H1 (cell line): ENCODE data around the gene ZNF451.

Experiments
- EP300 ChIP-seq, 2 experiments: IDR thresholded peaks; 1 replicate in 1 of 2; 2 replicates in 1 of 2; pipeline ENCODE4 v1.6.1; 2011 to 2012; ENCODE audit warnings: low read depth in 2 of 2, low read length in 2 of 2, mild to moderate bottlenecking in 2 of 2, borderline replicate concordance in 1 of 2, inconsistent platforms in 1 of 2, moderate library complexity in 1 of 2
- EZH2 ChIP-seq: fragments of 200-600 bp; sonication (generic); IDR thresholded peaks from 2 replicates; pipeline ENCODE4 v1.7.1; 2012; ENCODE audit warnings: low read depth, mild to moderate bottlenecking, moderate library complexity, low read length, inconsistent platforms; ENCODE audit not compliant: severe bottlenecking
- MAFK ChIP-seq: IDR thresholded peaks from 2 replicates; pipeline ENCODE4 v1.6.1; 2012; ENCODE audit warnings: low read depth, mild to moderate bottlenecking, improper control_type of control experiment, low read length
- RAD21 ChIP-seq, 2 experiments: IDR thresholded peaks in 1 of 2; conservative IDR thresholded peaks in 1 of 2; 2 replicates each; pipeline ENCODE4 v1.6.1; 2011; ENCODE audit warnings: low read depth in 2 of 2, low read length in 2 of 2, improper control_type of control experiment in 1 of 2, inconsistent platforms in 1 of 2, mild to moderate bottlenecking in 1 of 2, moderate library complexity in 1 of 2
- RXRA ChIP-seq: IDR thresholded peaks from 2 replicates; pipeline ENCODE4 v1.6.1; 2011; ENCODE audit warnings: low read depth, mild to moderate bottlenecking, low read length, moderate library complexity; ENCODE audit not compliant: insufficient read depth
- SAP30 ChIP-seq: fragments of 300-600 bp; sonication (generic); IDR thresholded peaks from 2 replicates; pipeline ENCODE4 v1.7.1; 2012; ENCODE audit warnings: low read length, moderate library complexity, mild to moderate bottlenecking, inconsistent platforms; ENCODE audit not compliant: insufficient read depth, insufficient replicate concordance
- SIN3A ChIP-seq, 2 experiments: IDR thresholded peaks in 1 of 2; conservative IDR thresholded peaks in 1 of 2; 2 replicates each; pipeline ENCODE4 v1.6.1; 2011 to 2012; ENCODE audit warnings: low read length in 2 of 2, improper control_type of control experiment in 1 of 2, low read depth in 1 of 2, mild to moderate bottlenecking in 1 of 2
- SP2 ChIP-seq: IDR thresholded peaks from 2 replicates; pipeline ENCODE4 v1.6.1; 2012; ENCODE audit warnings: mild to moderate bottlenecking, low read length, inconsistent platforms
- TCF12 ChIP-seq: IDR thresholded peaks from 2 replicates; pipeline ENCODE4 v1.6.1; 2011; ENCODE audit warnings: low read depth, mild to moderate bottlenecking, low read length
- TF ChIP-seq, protein P1 (sequence below), 3 experiments: IDR thresholded peaks; 1 replicate in 2 of 3; 2 replicates in 1 of 3; pipeline versions ENCODE4 v1.5.1 to v1.6.1; 2011; ENCODE audit warnings: low read length in 3 of 3, mild to moderate bottlenecking in 3 of 3, inconsistent platforms in 2 of 3, low read depth in 1 of 3, moderate library complexity in 1 of 3; ENCODE audit not compliant: insufficient read depth in 1 of 3; ENCODE audit errors: control extremely low read depth in 1 of 3
- TF ChIP-seq, protein P2 (sequence below): fragments of 300-600 bp; sonication (generic); IDR thresholded peaks from 2 replicates; pipeline ENCODE4 v1.7.1; 2012; ENCODE audit warnings: low read length, moderate library complexity, mild to moderate bottlenecking, inconsistent platforms; ENCODE audit not compliant: insufficient replicate concordance

DNA sequence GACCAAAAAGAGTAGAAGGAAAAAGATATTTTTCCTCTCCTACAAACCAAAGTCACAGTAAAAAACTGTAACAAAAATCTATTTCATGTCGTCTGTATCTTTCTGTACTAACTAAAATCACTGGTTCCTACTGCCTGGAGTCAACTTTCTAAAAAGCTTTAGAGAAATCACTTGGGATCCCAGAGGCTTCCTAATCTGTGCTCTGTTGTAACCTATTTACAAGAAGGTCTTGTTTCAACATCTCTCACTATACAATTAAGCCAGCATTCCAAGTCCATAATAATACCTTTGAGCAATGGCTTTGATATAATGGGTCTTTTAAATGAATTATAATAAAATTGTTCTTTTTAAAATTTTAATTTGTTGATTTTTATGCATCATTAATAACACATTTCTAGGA, 111.7 kb downstream of the ZNF451 start:
- TF ChIP-seq EZH2, result no peak
- no peak for TF ChIP-seq TCF12
- TF ChIP-seq, protein P1, sequence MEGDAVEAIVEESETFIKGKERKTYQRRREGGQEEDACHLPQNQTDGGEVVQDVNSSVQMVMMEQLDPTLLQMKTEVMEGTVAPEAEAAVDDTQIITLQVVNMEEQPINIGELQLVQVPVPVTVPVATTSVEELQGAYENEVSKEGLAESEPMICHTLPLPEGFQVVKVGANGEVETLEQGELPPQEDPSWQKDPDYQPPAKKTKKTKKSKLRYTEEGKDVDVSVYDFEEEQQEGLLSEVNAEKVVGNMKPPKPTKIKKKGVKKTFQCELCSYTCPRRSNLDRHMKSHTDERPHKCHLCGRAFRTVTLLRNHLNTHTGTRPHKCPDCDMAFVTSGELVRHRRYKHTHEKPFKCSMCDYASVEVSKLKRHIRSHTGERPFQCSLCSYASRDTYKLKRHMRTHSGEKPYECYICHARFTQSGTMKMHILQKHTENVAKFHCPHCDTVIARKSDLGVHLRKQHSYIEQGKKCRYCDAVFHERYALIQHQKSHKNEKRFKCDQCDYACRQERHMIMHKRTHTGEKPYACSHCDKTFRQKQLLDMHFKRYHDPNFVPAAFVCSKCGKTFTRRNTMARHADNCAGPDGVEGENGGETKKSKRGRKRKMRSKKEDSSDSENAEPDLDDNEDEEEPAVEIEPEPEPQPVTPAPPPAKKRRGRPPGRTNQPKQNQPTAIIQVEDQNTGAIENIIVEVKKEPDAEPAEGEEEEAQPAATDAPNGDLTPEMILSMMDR (IDR thresholded peaks at IDR 0.05; ENCODE audit: control extremely low read depth in 1 of 3, insufficient read depth in 1 of 3, low read depth in 1 of 3, low read length in 3 of 3), result no peak
- no peak for TF ChIP-seq MAFK
- TF ChIP-seq SAP30, result no peak
- no peak for TF ChIP-seq SP2
- TF ChIP-seq, protein P2, sequence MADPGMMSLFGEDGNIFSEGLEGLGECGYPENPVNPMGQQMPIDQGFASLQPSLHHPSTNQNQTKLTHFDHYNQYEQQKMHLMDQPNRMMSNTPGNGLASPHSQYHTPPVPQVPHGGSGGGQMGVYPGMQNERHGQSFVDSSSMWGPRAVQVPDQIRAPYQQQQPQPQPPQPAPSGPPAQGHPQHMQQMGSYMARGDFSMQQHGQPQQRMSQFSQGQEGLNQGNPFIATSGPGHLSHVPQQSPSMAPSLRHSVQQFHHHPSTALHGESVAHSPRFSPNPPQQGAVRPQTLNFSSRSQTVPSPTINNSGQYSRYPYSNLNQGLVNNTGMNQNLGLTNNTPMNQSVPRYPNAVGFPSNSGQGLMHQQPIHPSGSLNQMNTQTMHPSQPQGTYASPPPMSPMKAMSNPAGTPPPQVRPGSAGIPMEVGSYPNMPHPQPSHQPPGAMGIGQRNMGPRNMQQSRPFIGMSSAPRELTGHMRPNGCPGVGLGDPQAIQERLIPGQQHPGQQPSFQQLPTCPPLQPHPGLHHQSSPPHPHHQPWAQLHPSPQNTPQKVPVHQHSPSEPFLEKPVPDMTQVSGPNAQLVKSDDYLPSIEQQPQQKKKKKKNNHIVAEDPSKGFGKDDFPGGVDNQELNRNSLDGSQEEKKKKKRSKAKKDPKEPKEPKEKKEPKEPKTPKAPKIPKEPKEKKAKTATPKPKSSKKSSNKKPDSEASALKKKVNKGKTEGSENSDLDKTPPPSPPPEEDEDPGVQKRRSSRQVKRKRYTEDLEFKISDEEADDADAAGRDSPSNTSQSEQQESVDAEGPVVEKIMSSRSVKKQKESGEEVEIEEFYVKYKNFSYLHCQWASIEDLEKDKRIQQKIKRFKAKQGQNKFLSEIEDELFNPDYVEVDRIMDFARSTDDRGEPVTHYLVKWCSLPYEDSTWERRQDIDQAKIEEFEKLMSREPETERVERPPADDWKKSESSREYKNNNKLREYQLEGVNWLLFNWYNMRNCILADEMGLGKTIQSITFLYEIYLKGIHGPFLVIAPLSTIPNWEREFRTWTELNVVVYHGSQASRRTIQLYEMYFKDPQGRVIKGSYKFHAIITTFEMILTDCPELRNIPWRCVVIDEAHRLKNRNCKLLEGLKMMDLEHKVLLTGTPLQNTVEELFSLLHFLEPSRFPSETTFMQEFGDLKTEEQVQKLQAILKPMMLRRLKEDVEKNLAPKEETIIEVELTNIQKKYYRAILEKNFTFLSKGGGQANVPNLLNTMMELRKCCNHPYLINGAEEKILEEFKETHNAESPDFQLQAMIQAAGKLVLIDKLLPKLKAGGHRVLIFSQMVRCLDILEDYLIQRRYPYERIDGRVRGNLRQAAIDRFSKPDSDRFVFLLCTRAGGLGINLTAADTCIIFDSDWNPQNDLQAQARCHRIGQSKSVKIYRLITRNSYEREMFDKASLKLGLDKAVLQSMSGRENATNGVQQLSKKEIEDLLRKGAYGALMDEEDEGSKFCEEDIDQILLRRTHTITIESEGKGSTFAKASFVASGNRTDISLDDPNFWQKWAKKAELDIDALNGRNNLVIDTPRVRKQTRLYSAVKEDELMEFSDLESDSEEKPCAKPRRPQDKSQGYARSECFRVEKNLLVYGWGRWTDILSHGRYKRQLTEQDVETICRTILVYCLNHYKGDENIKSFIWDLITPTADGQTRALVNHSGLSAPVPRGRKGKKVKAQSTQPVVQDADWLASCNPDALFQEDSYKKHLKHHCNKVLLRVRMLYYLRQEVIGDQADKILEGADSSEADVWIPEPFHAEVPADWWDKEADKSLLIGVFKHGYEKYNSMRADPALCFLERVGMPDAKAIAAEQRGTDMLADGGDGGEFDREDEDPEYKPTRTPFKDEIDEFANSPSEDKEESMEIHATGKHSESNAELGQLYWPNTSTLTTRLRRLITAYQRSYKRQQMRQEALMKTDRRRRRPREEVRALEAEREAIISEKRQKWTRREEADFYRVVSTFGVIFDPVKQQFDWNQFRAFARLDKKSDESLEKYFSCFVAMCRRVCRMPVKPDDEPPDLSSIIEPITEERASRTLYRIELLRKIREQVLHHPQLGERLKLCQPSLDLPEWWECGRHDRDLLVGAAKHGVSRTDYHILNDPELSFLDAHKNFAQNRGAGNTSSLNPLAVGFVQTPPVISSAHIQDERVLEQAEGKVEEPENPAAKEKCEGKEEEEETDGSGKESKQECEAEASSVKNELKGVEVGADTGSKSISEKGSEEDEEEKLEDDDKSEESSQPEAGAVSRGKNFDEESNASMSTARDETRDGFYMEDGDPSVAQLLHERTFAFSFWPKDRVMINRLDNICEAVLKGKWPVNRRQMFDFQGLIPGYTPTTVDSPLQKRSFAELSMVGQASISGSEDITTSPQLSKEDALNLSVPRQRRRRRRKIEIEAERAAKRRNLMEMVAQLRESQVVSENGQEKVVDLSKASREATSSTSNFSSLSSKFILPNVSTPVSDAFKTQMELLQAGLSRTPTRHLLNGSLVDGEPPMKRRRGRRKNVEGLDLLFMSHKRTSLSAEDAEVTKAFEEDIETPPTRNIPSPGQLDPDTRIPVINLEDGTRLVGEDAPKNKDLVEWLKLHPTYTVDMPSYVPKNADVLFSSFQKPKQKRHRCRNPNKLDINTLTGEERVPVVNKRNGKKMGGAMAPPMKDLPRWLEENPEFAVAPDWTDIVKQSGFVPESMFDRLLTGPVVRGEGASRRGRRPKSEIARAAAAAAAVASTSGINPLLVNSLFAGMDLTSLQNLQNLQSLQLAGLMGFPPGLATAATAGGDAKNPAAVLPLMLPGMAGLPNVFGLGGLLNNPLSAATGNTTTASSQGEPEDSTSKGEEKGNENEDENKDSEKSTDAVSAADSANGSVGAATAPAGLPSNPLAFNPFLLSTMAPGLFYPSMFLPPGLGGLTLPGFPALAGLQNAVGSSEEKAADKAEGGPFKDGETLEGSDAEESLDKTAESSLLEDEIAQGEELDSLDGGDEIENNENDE, result no peak
- no peak for TF ChIP-seq EP300 (IDR thresholded peaks at IDR 0.05; ENCODE audit: borderline replicate concordance in 1 of 2, low read depth in 2 of 2, low read length in 2 of 2)
- no peak for TF ChIP-seq RXRA
- TF ChIP-seq RAD21 (IDR thresholded peaks at IDR 0.05 in 1 of 2, conservative IDR thresholded peaks at IDR 0.05 in 1 of 2; ENCODE audit: low read depth in 2 of 2, low read length in 2 of 2), result no peak
- no peak for TF ChIP-seq SIN3A (conservative IDR thresholded peaks at IDR 0.05 in 1 of 2, IDR thresholded peaks at IDR 0.05 in 1 of 2; ENCODE audit: low read depth in 1 of 2, low read length in 2 of 2)
